Measurements from ENCODE around the gene CREB3L2. TPM values are rescaled to one million over a fixed set of nuclear protein-coding genes. Genes with fewer than 3 reads are reported as not detected.

The CREB3L2 gene
- total RNA-seq, 1 experiment from 2014 or later = 39.9 TPM

DNA sequence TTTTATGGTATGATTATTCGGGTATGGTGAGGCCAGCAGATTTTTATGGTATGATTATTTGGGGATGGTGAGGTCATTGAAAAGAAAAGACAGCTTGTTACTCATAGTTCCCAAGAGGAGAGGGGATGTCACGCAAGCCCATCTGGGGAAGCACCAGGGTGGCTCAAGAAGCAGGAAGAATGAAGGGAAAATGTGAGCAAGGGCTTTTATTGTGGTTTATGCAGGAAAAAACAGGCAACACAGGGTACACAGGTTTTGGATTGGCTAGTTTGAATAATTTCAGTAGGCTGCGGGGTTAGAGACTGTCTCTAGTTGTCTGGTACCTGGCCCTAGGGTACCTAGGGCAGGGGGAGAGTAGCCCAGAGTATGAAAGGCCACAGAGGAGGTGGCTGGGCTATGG lies 128.4 kb downstream of the CREB3L2 start:
- Mint-ChIP-seq H3K27ac (ENCODE audit: unreplicated experiment) (no peak overlapping the region), H3K9me3 (ENCODE audit: low read depth, unreplicated experiment) (no peaks in the 10 kb centered on the region), H3K36me3 (ENCODE audit: insufficient read depth, unreplicated experiment) (no peaks in the 10 kb centered on the region), H3K4me3 (ENCODE audit: low read depth, unreplicated experiment) (no peak overlapping the region), H3K4me1 (ENCODE audit: low read depth, unreplicated experiment) (no peaks in the 10 kb centered on the region), H3K27me3 (ENCODE audit: unreplicated experiment) (no peaks in the 10 kb centered on the region)
- no peak for DNase-seq
- TF ChIP-seq, protein P1, sequence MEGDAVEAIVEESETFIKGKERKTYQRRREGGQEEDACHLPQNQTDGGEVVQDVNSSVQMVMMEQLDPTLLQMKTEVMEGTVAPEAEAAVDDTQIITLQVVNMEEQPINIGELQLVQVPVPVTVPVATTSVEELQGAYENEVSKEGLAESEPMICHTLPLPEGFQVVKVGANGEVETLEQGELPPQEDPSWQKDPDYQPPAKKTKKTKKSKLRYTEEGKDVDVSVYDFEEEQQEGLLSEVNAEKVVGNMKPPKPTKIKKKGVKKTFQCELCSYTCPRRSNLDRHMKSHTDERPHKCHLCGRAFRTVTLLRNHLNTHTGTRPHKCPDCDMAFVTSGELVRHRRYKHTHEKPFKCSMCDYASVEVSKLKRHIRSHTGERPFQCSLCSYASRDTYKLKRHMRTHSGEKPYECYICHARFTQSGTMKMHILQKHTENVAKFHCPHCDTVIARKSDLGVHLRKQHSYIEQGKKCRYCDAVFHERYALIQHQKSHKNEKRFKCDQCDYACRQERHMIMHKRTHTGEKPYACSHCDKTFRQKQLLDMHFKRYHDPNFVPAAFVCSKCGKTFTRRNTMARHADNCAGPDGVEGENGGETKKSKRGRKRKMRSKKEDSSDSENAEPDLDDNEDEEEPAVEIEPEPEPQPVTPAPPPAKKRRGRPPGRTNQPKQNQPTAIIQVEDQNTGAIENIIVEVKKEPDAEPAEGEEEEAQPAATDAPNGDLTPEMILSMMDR (IDR thresholded peaks at IDR 0.05; ENCODE audit: unreplicated experiment) = no peak
- intact Hi-C loops (cut with micrococcal nuclease; ENCODE audit: unreplicated experiment) = no loop called here
- CTCF ChIA-PET = no interaction called here
- no TSS peak for BruUV-seq (replicated peaks)

DNA sequence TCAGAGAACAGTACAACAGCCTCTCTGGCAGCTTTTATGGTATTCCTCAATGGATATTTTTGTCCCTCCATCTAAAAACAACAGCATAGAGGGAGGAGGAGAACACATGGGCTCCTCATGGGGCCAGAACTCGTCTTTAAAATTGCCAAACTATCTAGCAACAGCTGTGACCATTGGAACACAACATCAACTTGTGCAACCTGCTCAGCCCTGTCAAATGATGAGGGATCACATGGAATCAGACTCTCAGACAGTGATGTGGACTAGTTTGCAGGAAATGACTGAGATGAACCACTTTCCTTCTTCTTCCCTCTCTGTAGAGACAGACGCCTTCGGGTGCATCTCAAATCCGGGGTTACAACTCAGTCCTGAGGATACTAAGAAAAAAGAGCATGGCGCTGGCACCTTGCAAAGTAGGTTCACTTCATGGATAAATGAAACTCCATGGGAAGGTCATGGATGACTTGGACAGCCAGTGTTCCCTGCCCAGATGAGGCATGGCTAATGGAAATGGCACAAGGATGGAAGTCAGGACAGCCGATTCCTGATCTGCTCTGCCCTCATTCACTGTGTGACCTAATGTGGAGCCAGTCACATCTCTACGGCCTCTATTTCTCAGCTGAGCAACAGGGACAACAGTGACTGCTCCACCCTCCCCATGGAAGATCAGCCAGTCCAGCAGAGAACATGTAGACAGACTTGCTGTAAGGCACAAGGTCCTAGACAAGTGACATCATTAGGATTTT lies 130.5 kb downstream of the CREB3L2 start:
- BruUV-seq (replicated peaks) = no TSS peak
- Mint-ChIP-seq H3K36me3 (ENCODE audit: insufficient read depth, unreplicated experiment) (no peaks in the 10 kb centered on the region), H3K27me3 (ENCODE audit: unreplicated experiment) (no peaks in the 10 kb centered on the region), H3K9me3 (ENCODE audit: low read depth, unreplicated experiment) (no peaks in the 10 kb centered on the region), H3K27ac (ENCODE audit: unreplicated experiment) (no peak overlapping the region), H3K4me3 (ENCODE audit: low read depth, unreplicated experiment) (no peak overlapping the region), H3K4me1 (ENCODE audit: low read depth, unreplicated experiment) (no peaks in the 10 kb centered on the region)
- CTCF ChIA-PET = interaction anchor here (0.6 to 1.7 kb wide), 2 partner anchors 10 to 31 kb away, joined by 3 to 4 read pairs; no protein-coding TSS in a partner anchor
- TF ChIP-seq, protein P1 (IDR thresholded peaks at IDR 0.05; ENCODE audit: unreplicated experiment) = no peak
- DNase-seq = no peak
- intact Hi-C loops (cut with micrococcal nuclease; ENCODE audit: unreplicated experiment) = no loop called here

DNA sequence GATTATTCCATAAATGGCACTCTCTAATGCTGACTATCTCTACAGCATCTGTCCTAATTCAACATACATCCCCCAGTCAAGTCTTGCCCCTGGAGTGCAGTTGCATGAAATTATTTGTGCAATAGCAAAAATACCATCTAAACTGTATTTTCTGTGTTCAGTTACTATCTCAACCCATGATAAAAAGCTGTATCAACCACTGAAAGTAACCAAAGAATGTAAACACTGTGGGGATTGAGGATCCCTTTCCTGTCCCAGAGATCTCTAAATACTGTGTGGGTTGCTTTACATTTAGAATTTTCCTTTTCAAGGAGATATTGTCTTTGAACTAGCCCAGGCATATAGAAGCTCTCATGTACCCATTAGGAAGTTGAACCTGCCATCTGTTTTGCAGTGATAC lies 131.2 kb downstream of the CREB3L2 start:
- TF ChIP-seq, protein P1 (IDR thresholded peaks at IDR 0.05; ENCODE audit: unreplicated experiment) = no peak
- no peak overlapping the region for H3K27ac Mint-ChIP-seq (ENCODE audit: unreplicated experiment)
- no peaks in the 10 kb centered on the region for H3K27me3 Mint-ChIP-seq (ENCODE audit: unreplicated experiment)
- H3K9me3 Mint-ChIP-seq (ENCODE audit: low read depth, unreplicated experiment) = no peaks in the 10 kb centered on the region
- CTCF ChIA-PET = interaction anchor here (1.7 kb wide), 1 partner anchor 11 kb away, joined by 4 read pairs; no protein-coding TSS in a partner anchor
- no peaks in the 10 kb centered on the region for H3K36me3 Mint-ChIP-seq (ENCODE audit: insufficient read depth, unreplicated experiment)
- no peak overlapping the region for H3K4me3 Mint-ChIP-seq (ENCODE audit: low read depth, unreplicated experiment)
- no TSS peak for BruUV-seq (replicated peaks)
- intact Hi-C loops (cut with micrococcal nuclease; ENCODE audit: unreplicated experiment) = no loop called here
- DNase-seq = no peak
- no peaks in the 10 kb centered on the region for H3K4me1 Mint-ChIP-seq (ENCODE audit: low read depth, unreplicated experiment)

DNA sequence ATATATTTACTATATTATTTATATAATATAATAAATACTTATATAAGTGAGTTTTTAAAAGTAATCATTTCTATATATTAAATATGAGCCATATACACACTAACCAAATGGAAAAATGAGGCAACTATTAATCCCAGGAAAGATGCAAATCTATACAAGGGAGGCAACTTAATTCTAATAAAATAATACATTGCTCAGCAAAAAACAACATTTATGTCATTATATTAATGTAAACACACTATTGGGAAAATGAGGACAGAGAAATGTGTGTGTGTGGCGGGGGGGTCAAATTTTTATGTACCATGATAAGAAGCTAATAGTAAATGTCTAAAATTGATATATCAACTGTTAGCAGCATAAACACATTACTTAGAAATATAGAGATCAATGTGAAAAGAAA lies 131.8 kb downstream of the CREB3L2 start:
- Mint-ChIP-seq H3K4me3 (ENCODE audit: low read depth, unreplicated experiment) (no peak overlapping the region), H3K4me1 (ENCODE audit: low read depth, unreplicated experiment) (no peaks in the 10 kb centered on the region), H3K36me3 (ENCODE audit: insufficient read depth, unreplicated experiment) (no peaks in the 10 kb centered on the region), H3K27ac (ENCODE audit: unreplicated experiment) (no peak overlapping the region), H3K9me3 (ENCODE audit: low read depth, unreplicated experiment) (no peaks in the 10 kb centered on the region), H3K27me3 (ENCODE audit: unreplicated experiment) (no peaks in the 10 kb centered on the region)
- BruUV-seq (replicated peaks) = no TSS peak
- CTCF ChIA-PET = interaction anchor here (1.7 kb wide), 1 partner anchor 12 kb away, joined by 4 read pairs; no protein-coding TSS in a partner anchor
- intact Hi-C loops (cut with micrococcal nuclease; ENCODE audit: unreplicated experiment) = no loop called here
- TF ChIP-seq, protein P1 (IDR thresholded peaks at IDR 0.05; ENCODE audit: unreplicated experiment) = no peak
- DNase-seq = no peak
